Measurements from ENCODE around the gene PPP2R1B.
"Not testable (repeated sequence)": the region's sequence is repeated elsewhere in the genome, so short reads cannot be mapped to it uniquely, and the experiment has no call there.

Gene PPP2R1B

DNA sequence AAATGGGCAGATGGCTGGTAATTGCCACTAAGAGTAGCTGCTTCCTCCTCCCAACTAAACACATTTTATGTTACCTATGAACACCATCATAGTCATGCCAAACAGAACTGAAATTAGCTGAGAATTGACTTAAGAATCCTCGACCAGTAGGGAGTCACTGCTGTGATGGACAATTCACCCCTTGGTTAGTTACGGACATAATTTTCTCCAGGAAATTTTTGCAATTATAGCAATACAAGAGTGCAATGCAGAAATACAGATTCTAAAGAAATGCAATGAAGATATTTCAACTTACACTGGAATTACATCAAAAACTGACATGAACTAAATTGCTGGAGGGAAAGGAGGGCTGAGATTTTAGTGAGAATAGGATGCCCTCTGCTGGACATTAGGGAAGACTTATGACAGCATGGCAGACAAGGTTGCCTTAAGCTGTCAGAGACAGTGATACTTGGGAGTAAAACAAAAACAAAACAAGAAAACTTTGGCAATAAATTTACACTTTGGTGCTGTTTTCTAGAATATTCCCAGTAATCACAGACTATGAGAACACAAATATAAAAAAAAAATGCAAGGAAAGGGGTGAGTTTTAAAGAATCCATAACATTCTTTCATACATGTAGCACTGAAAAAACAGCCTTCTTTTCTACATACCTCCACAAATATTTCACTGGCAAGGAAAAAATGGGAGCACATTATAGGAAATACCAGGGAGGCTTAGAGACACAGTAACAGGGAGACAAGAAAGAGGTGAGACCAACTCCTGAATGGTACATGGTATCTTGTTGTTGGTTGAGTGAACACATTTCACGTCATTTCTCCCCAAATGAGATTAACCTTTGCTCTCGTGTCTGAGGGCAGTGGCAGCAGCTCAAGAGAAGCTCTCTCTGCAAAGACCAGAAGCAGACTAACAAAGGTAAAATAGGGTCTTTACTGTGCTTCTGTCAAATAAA, 11.2 kb upstream of the PPP2R1B start:
- Histone ChIP-seq H3K9me3 (ENCODE audit: low read length) (no peaks in the 10 kb centered on the region), H3K4me1 (ENCODE audit: insufficient read depth, low read length) (peaks cover 7% of the 10 kb centered on the region), H3K36me3 (ENCODE audit: insufficient read depth, low read length) (no peaks in the 10 kb centered on the region), H3K27me3 (ENCODE audit: insufficient read depth, low read length) (no peaks in the 10 kb centered on the region), H3K4me3 (ENCODE audit: low read length) (no peak overlapping the region), H2AFZ (ENCODE audit: low read depth, low read length) (no peak overlapping the region)

DNA sequence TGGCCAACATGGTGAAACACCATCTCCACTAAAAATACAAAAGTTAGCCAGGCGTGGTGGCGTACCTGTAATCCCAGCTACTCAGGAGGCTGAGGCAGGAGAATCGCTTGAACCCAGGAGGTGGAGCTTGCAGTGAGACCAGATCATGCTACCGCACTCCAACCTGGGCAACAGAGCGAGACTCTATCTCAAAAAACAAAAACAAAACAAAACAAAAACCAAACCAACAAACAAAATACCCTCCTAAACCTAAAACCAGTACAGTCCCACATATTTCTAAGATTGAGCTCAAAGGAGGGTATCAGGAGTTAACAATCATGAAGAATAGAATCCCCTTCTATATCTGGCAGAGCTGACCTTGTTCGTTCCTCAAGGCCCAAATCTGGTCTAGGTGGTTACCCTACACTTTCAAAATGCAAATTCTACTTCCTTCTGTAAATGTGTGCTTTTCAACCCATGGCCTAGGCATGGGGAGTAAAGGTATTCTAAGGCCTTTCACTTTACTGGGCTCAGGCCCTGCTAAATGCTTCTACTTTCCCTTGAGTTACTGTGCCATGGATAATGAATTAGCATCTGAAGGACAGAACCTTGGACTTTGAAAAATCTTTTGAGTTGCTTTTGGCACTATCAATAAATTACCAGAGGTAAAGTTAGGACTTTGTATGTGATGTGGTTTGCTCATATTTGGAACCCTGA, 10.4 kb upstream of the PPP2R1B start:
- Histone ChIP-seq H3K4me1 (ENCODE audit: insufficient read depth, low read length) (peaks cover 7% of the 10 kb centered on the region), H2AFZ (ENCODE audit: low read depth, low read length) (no peak overlapping the region), H3K27me3 (ENCODE audit: insufficient read depth, low read length) (no peaks in the 10 kb centered on the region), H3K9me3 (ENCODE audit: low read length) (no peaks in the 10 kb centered on the region), H3K36me3 (ENCODE audit: insufficient read depth, low read length) (no peaks in the 10 kb centered on the region), H3K4me3 (ENCODE audit: low read length) (no peak overlapping the region)

DNA sequence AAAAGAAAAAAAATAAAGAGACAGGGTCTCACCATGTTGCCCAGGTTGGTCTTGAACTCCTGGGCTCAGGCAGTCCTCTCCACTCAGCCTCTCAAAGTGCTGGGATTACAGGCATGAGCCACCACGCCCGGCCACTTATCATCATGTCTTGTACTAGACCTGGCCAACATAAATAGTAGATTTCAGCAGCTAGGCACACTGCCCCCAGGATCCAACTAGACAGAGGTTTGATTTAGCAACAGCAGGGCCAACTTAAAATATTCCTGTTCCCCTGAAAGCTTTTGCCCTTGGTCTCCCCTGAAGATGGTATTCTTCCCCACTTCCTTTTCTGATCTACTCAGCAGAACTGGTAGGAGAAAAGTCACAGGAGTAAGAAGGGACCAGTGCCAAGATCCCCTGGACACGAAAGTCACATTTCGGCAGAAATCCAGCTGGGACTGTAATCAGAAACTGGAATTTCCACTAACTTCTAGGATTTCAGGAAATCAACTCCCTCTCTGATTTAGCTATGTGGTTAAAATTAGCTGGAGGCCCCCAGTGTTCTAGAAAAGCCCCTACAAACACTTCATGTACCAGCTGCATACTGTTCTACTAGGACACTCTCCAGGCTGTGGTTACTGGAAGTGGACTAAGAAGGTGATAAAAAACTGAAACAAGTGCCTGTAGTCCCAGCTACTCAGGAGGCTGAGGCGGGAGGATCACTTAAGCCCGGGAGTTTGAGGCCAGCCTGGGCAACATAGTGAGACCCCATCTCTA, 8.9 kb upstream of the PPP2R1B start:
- peaks cover 7% of the 10 kb centered on the region for H3K4me1 ChIP-seq (ENCODE audit: insufficient read depth, low read length)
- H3K4me3 ChIP-seq (ENCODE audit: low read length): no peak overlapping the region
- H3K9me3 ChIP-seq (ENCODE audit: low read length): no peaks in the 10 kb centered on the region
- H2AFZ ChIP-seq (ENCODE audit: low read depth, low read length): no peak overlapping the region
- H3K27me3 ChIP-seq (ENCODE audit: insufficient read depth, low read length): no peaks in the 10 kb centered on the region
- no peaks in the 10 kb centered on the region for H3K36me3 ChIP-seq (ENCODE audit: insufficient read depth, low read length)

DNA sequence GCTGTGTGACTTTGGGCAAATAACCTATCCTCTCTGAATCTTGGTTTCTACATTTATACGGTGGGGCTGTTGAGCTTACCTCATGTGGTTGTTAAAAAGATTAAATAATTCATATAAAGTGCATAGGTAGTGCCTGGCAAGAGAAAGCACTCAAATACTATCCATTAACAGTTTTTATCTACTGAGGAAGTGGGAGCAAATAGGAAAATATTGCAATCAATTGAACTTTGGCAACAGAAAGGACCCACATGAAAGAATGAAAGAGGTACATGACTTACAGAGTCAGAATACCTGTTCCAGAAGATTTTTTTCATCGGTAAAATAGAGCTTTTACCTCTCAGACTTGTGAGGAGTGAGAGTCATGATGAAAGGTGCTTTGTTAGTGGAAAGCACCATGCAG, 6.3 kb upstream of the PPP2R1B start:
- Histone ChIP-seq H2AFZ (ENCODE audit: low read depth, low read length) (no peak overlapping the region), H3K9me3 (ENCODE audit: low read length) (no peaks in the 10 kb centered on the region), H3K4me3 (ENCODE audit: low read length) (no peak overlapping the region), H3K36me3 (ENCODE audit: insufficient read depth, low read length) (no peaks in the 10 kb centered on the region), H3K27me3 (ENCODE audit: insufficient read depth, low read length) (no peaks in the 10 kb centered on the region), H3K4me1 (ENCODE audit: insufficient read depth, low read length) (peaks cover 2% of the 10 kb centered on the region)

DNA sequence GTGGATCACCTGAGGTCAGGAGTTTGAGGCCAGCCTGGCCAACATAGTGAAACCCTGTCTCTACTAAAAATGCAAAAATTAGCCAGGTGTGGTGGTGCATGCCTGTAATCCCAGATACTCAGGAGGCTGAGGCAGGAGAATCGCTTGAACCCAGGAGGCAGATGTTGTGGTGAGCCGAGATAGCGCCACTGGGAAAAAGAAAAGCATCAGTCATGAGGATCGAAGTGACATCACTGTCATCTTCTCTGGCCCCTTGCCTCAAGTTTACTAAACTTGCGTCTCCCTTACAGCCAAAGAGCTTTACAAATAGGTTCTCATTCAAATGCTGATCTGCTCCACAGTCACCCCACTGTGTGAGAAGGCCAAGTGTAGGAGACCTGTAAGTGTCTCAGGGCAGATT, 5.0 kb upstream of the PPP2R1B start:
- H2AFZ ChIP-seq (ENCODE audit: low read depth, low read length); H3K36me3 ChIP-seq (ENCODE audit: insufficient read depth, low read length); H3K9me3 ChIP-seq (ENCODE audit: low read length); H3K4me1 ChIP-seq (ENCODE audit: insufficient read depth, low read length); H3K27me3 ChIP-seq (ENCODE audit: insufficient read depth, low read length); H3K4me3 ChIP-seq (ENCODE audit: low read length): not testable (repeated sequence)

DNA sequence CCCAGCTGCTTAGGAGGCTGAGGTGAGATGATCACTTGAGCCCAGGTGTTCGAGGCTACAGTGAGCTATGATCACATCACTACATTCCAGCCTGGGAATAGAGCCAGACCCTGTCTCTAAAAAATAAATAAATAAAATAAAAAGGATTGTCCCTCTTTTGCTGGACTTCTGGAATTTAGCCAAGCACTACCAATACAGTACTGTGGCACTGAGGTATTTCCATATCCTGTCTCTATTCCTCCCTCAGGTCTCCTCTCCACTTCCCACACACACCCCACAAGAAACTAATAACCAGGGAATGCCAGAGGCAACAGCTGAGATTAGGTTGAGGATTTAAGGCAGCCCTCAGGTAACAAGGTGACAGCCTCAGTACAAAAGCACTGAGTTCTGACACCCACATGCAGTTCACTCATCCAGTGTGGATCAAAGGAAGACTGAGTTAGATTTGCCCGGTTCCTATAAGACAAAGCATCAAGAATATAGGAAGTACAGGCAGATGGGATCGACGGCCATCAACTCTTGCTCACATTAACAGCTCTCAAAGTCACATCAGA, 4.5 kb upstream of the PPP2R1B start:
- H3K4me1 ChIP-seq (ENCODE audit: insufficient read depth, low read length): peaks cover 3% of the 10 kb centered on the region
- no peak overlapping the region for H2AFZ ChIP-seq (ENCODE audit: low read depth, low read length)
- H3K9me3 ChIP-seq (ENCODE audit: low read length): no peaks in the 10 kb centered on the region
- H3K27me3 ChIP-seq (ENCODE audit: insufficient read depth, low read length): no peaks in the 10 kb centered on the region
- H3K4me3 ChIP-seq (ENCODE audit: low read length): no peak overlapping the region
- H3K36me3 ChIP-seq (ENCODE audit: insufficient read depth, low read length): no peaks in the 10 kb centered on the region

DNA sequence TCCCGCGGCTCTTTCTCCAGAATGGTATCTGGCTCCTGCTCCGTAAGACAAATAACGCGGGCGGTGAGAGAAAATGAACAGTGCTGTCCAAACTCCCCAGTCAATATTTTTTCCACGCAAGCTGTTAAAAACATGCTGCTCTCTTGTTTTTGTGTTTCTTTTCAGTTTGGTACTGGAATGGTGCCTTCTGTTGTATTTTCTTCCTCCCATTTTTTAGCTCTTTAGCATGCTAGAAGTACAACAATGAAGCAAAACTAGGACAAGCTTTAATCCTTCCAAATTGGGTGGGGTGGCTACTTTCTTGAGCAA, 599 bp upstream of the PPP2R1B start:
- H2AFZ ChIP-seq (ENCODE audit: low read depth, low read length): peak overlapping the region; percentile 93
- H3K27me3 ChIP-seq (ENCODE audit: insufficient read depth, low read length): no peaks in the 10 kb centered on the region
- H3K9me3 ChIP-seq (ENCODE audit: low read length): no peaks in the 10 kb centered on the region
- peaks cover 20% of the 10 kb centered on the region for H3K36me3 ChIP-seq (ENCODE audit: insufficient read depth, low read length)
- peaks cover 27% of the 10 kb centered on the region for H3K4me1 ChIP-seq (ENCODE audit: insufficient read depth, low read length)
- H3K4me3 ChIP-seq (ENCODE audit: low read length): peak overlapping the region; percentile 98

DNA sequence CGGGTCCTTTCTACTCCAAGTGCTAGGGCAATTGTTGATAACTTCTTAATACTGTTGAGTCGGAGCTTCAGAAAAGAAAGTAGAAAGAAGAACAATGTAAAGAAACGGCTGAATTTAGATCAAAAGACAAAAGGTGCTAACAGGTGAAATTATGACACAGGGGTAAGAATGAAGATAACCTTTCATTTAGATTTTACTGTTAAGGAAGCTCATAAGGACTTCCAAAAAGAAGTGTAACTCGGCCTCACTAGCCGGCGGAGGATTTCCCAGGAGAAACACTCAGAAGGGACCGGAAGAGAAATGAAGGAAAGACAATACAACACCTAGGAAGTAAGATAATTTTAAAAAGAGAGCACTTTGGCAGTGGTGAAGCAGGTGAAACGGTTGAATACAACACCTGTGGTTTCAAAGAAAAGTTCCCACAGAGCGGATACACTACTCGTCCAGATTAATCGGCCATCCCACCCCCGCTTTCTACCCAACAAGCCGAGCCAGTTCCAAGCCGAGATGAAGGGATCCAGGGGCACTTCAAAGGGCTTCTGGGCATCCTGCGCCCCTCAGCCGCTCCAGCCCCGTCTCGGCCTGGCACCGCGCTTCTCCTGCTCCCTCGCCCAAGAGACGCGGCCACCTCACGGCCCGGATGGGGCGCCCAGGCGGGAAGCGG, 737 bp downstream of the PPP2R1B start:
- peak overlapping the region; percentile 93 for H2AFZ ChIP-seq (ENCODE audit: low read depth, low read length)

DNA sequence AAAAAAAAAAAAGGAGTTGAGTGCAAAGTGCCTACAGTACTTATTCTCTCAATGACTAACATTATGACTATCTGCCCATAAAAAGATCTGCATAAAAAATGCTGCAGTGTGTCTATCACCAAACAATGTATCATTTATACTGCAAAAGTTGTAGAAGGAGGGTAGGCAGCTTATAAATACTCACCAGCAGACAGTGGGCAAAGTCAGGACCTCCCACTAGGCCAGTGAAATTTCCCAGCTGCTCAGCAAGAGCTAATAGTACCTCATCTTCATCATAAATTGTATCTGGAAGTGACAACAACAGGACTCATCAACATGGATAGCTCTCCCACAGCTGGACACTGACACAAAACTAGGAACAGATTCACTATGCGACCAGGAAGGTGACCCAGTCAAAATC, 1.6 kb downstream of the PPP2R1B start:
- Histone ChIP-seq H3K9me3 (ENCODE audit: low read length) (no peaks in the 10 kb centered on the region), H3K4me3 (ENCODE audit: low read length) (peak overlapping the region; percentile 98), H2AFZ (ENCODE audit: low read depth, low read length) (no peak overlapping the region), H3K36me3 (ENCODE audit: insufficient read depth, low read length) (peaks cover 39% of the 10 kb centered on the region), H3K27me3 (ENCODE audit: insufficient read depth, low read length) (no peaks in the 10 kb centered on the region), H3K4me1 (ENCODE audit: insufficient read depth, low read length) (peaks cover 27% of the 10 kb centered on the region)

More for the DNA sequence above, 737 bp downstream of the PPP2R1B start:
- Histone ChIP-seq H3K9me3 (ENCODE audit: low read length) (no peaks in the 10 kb centered on the region), H3K36me3 (ENCODE audit: insufficient read depth, low read length) (peaks cover 31% of the 10 kb centered on the region), H3K4me3 (ENCODE audit: low read length) (peak overlapping the region; percentile 98), H3K27me3 (ENCODE audit: insufficient read depth, low read length) (no peaks in the 10 kb centered on the region), H3K4me1 (ENCODE audit: insufficient read depth, low read length) (peaks cover 27% of the 10 kb centered on the region)

DNA sequence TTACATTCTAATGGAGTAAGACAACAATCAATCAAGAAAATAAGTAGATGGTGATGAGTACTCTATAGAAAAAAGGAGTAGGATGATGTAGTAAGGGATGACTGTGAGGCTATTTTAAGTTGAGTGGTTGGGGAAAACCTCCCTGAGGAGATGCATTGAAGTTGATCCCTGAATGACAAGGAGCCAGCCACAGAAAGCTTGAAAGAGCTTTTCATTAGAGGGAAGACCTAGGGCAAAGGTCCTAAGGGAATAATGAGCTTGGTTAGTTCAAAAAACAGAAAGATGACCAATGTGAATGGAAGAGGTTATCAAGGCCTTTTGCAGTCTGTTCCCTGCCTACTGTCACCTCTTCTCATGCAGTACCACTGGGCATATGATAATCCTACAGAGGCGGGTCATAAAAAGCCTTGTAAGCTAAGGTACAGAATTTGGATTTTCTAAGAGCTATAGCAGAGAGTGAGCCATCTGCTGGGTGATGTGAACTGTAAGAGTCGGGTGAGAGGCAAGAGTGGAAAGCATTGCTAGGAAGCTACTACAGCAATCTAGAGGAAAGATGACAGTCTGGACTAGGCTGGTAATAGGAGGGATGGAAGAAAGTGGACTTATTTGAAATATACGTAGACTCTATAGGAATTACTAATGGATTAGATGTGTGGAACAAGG, 3.1 kb downstream of the PPP2R1B start:
- Histone ChIP-seq H2AFZ (ENCODE audit: low read depth, low read length) (no peak overlapping the region), H3K36me3 (ENCODE audit: insufficient read depth, low read length) (peaks cover 51% of the 10 kb centered on the region), H3K4me3 (ENCODE audit: low read length) (no peak overlapping the region), H3K4me1 (ENCODE audit: insufficient read depth, low read length) (peaks cover 27% of the 10 kb centered on the region), H3K27me3 (ENCODE audit: insufficient read depth, low read length) (no peaks in the 10 kb centered on the region), H3K9me3 (ENCODE audit: low read length) (no peaks in the 10 kb centered on the region)

DNA sequence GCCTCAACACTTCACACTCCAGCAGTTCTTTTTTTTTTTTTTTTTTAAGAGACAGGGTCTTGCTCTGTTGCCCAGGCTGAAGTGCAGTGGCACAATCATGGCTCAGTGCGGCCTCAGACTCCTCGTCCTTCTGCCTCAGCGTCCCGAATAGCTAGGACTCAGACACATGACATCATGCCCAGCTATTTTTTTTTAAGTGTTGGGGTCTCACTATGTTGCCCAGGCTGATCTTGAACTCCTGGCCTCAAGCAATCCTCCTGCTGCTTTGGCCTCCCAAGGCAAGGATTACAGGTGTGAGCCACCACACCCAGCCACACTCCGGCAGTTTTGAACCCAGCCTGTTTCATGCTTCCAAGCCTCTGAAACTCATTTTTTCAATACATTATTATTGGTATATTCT, 3.7 kb downstream of the PPP2R1B start:
- no peak overlapping the region for H3K4me3 ChIP-seq (ENCODE audit: low read length)
- H3K4me1 ChIP-seq (ENCODE audit: insufficient read depth, low read length): peaks cover 27% of the 10 kb centered on the region
- H2AFZ ChIP-seq (ENCODE audit: low read depth, low read length): no peak overlapping the region
- peaks cover 57% of the 10 kb centered on the region for H3K36me3 ChIP-seq (ENCODE audit: insufficient read depth, low read length)
- H3K27me3 ChIP-seq (ENCODE audit: insufficient read depth, low read length): no peaks in the 10 kb centered on the region
- H3K9me3 ChIP-seq (ENCODE audit: low read length): no peaks in the 10 kb centered on the region

DNA sequence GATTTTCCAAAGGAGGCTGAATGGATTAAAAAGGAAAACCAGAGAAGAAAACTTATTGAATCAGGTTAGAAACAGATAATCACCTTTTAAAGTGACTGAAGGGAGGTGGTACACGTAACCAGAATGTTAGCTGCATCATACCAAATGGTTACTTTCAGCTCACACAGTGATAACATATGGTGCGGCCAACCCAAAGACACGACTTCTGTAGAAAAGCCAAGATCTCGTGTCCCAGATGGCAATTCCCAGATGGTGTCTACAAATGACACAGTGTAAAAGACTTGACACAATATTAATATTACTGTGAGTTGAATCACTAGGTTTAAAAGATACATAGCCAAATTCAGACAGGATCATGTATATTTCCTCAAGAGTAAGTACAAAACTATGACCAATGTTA, 5.2 kb downstream of the PPP2R1B start:
- peaks cover 68% of the 10 kb centered on the region for H3K36me3 ChIP-seq (ENCODE audit: insufficient read depth, low read length)
- peaks cover 23% of the 10 kb centered on the region for H3K4me1 ChIP-seq (ENCODE audit: insufficient read depth, low read length)
- H2AFZ ChIP-seq (ENCODE audit: low read depth, low read length): no peak overlapping the region
- H3K27me3 ChIP-seq (ENCODE audit: insufficient read depth, low read length): no peaks in the 10 kb centered on the region
- no peaks in the 10 kb centered on the region for H3K9me3 ChIP-seq (ENCODE audit: low read length)
- no peak overlapping the region for H3K4me3 ChIP-seq (ENCODE audit: low read length)

Data from neuron (in vitro differentiated cells).